GM23338 (cell line): ENCODE measurements around the gene PPFIA1.

Experiments used
- CREB1 ChIP-seq: fragments of 250-450 bp; sonication (Bioruptor Pico); IDR thresholded peaks from 2 replicates; pipeline ENCODE4 v1.5.0; 2020; ENCODE audit warnings: low read depth, mild to moderate bottlenecking, moderate library complexity
- CTCF ChIP-seq, 2 experiments: fragments of 200-600 bp in 1 of 2; sonication (generic) in 1 of 2; conservative IDR thresholded peaks; 2 replicates each; pipeline versions ENCODE4 v1.5.1 to v1.6.1; 2016 to 2017; ENCODE audit warnings: antibody characterized with exemption in 2 of 2, low read depth in 2 of 2, mild to moderate bottlenecking in 2 of 2, moderate library complexity in 1 of 2
- ETS1 ChIP-seq: IDR thresholded peaks from 2 replicates; pipeline ENCODE4 v1.6.1; 2016; ENCODE audit warnings: antibody characterized with exemption
- EZH2 ChIP-seq: fragments of 200-600 bp; sonication (generic); IDR thresholded peaks from one replicate; pipeline ENCODE4 v1.8.0; 2017; ENCODE audit warnings: antibody characterized with exemption, mild to moderate bottlenecking, low read depth; ENCODE audit not compliant: unreplicated experiment
- EZH2phosphoT487 ChIP-seq: fragments of 200-600 bp; sonication (generic); IDR thresholded peaks from one replicate; pipeline ENCODE4 v1.8.1; 2018; ENCODE audit warnings: antibody characterized with exemption; ENCODE audit not compliant: unreplicated experiment
- JUNB ChIP-seq: IDR thresholded peaks from one replicate; pipeline ENCODE4 v1.6.1; 2016; ENCODE audit warnings: antibody characterized with exemption; ENCODE audit not compliant: unreplicated experiment
- NANOG ChIP-seq: IDR thresholded peaks from 2 replicates; pipeline ENCODE4 v1.6.1; 2016; ENCODE audit warnings: antibody characterized with exemption, borderline replicate concordance
- POLR2AphosphoS5 ChIP-seq: IDR thresholded peaks from 2 replicates; pipeline ENCODE4 v1.6.1; 2016; ENCODE audit warnings: antibody characterized with exemption, low read depth
- REST ChIP-seq: IDR thresholded peaks from one replicate; pipeline ENCODE4 v1.6.1; 2018; ENCODE audit warnings: antibody characterized with exemption; ENCODE audit not compliant: unreplicated experiment
- STAT1 ChIP-seq: IDR thresholded peaks from one replicate; pipeline ENCODE4 v1.6.1; 2016; ENCODE audit warnings: antibody characterized with exemption; ENCODE audit not compliant: unreplicated experiment
- ZNF114 ChIP-seq: fragments of 250-450 bp; sonication (Bioruptor Pico); IDR thresholded peaks from 2 replicates; pipeline ENCODE4 v1.5.0; 2020; ENCODE audit warnings: mild to moderate bottlenecking, moderate library complexity
- ZNF331 ChIP-seq: fragments of 250-450 bp; sonication (Bioruptor Pico); IDR thresholded peaks from 2 replicates; pipeline ENCODE4 v1.5.0; 2020; ENCODE audit warnings: low read depth, mild to moderate bottlenecking, moderate library complexity
- ZNF462 ChIP-seq: fragments of 250-450 bp; sonication (Bioruptor Pico); IDR thresholded peaks from 2 replicates; pipeline ENCODE4 v1.5.0; 2020; ENCODE audit warnings: mild to moderate bottlenecking, moderate library complexity

- TF ChIP-seq CTCF (conservative IDR thresholded peaks at IDR 0.05; ENCODE audit: low read depth in 2 of 2) (no peak), CREB1 (CRISPR knock-in tag) (no peak), REST (no peak), POLR2AphosphoS5 (no peak), EZH2phosphoT487 (no peak), EZH2 (no peak), ETS1 (no peak), NANOG (no peak), ZNF114 (CRISPR knock-in tag) (no peak), ZNF331 (CRISPR knock-in tag) (no peak), STAT1 (no peak), JUNB (no peak), ZNF462 (CRISPR knock-in tag) (no peak)
Observed at GRCh38 chr11:70376621-70377020, 106.1 kb downstream of the PPFIA1 start.
